HEK293 (cell line): ENCODE measurements around the gene ANKRD6.

Source experiments
- CTCF ChIA-PET: fragments of 350-600 bp; formaldehyde crosslinking; extraction: SDS; loops from one replicate; lab custom pipeline; 2021; ENCODE audit warnings: antibody characterized with exemption; lab: Yijun Ruan, JAX
- POLR2A ChIA-PET: fragments of 300-600 bp; formaldehyde crosslinking; extraction: SDS; loops from one replicate; lab custom pipeline; 2020; ENCODE audit warnings: antibody characterized with exemption, inconsistent platforms; lab: Yijun Ruan, JAX
- H3K27ac ChIP-seq: fragments of 200-500 bp; sonication (Bioruptor generic); 2 replicates; pipeline ENCODE4 v1.5.1; 2014; ENCODE audit warnings: low read depth, low read length, control low read depth, inconsistent platforms; ENCODE audit errors: extremely low read depth
- H3K36me3 ChIP-seq, 2 experiments: fragments of 200-500 bp in 1 of 2; sonication (Bioruptor generic) in 1 of 2; 1 replicate in 1 of 2; 2 replicates in 1 of 2; pipeline ENCODE4 v1.5.1; 2014 to 2017; ENCODE audit warnings: inconsistent platforms in 2 of 2, low read length in 2 of 2; ENCODE audit not compliant: control insufficient read depth in 2 of 2, insufficient read depth in 1 of 2
- H3K4me1 ChIP-seq: fragments of 200-500 bp; sonication (Bioruptor generic); 2 replicates; pipeline ENCODE4 v1.5.1; 2014; ENCODE audit warnings: mild to moderate bottlenecking, low read length, inconsistent platforms; ENCODE audit not compliant: control insufficient read depth, insufficient read depth
- H3K4me3 ChIP-seq: 2 replicates; pipeline ENCODE4 v1.5.1; 2011; ENCODE audit warnings: low read depth, mild to moderate bottlenecking, control low read depth, low read length, moderate library complexity
- H3K9me3 ChIP-seq: fragments of 200-500 bp; sonication (Bioruptor generic); 2 replicates; pipeline ENCODE4 v1.5.1; 2014; ENCODE audit warnings: low read depth, low read length, inconsistent platforms; ENCODE audit not compliant: control insufficient read depth, insufficient read depth
- ATF2 ChIP-seq: fragments of 450-650 bp; formaldehyde crosslinking; IDR thresholded peaks from 2 replicates; pipeline ENCODE4 v1.5.1; 2016; ENCODE audit warnings: missing biosample characterization, missing genetic modification characterization, low read depth
- BCL11B ChIP-seq: fragments of 450-650 bp; formaldehyde crosslinking; IDR thresholded peaks from 2 replicates; pipeline ENCODE4 v1.5.1; 2016; ENCODE audit warnings: low read depth, missing biosample characterization, missing genetic modification characterization
- HOXA7 ChIP-seq: sonication (generic); formaldehyde crosslinking; IDR thresholded peaks from 2 replicates; pipeline ENCODE4 v1.8.1; 2022; ENCODE audit warnings: missing genetic modification reagents, borderline replicate concordance
- HOXC10 ChIP-seq: sonication (generic); formaldehyde crosslinking; IDR thresholded peaks from 2 replicates; pipeline ENCODE4 v1.8.1; 2023; ENCODE audit warnings: mild to moderate bottlenecking, missing genetic modification reagents
- INSM2 ChIP-seq: fragments of 450-650 bp; formaldehyde crosslinking; IDR thresholded peaks from 2 replicates; pipeline ENCODE4 v1.5.1; 2016; ENCODE audit warnings: missing biosample characterization, missing genetic modification characterization
- KLF9 ChIP-seq: fragments of 450-650 bp; formaldehyde crosslinking; IDR thresholded peaks from 2 replicates; pipeline ENCODE4 v1.5.1; 2016; ENCODE audit warnings: missing biosample characterization, missing genetic modification characterization, low read depth
- MYNN ChIP-seq: fragments of 450-650 bp; formaldehyde crosslinking; IDR thresholded peaks from 2 replicates; pipeline ENCODE4 v1.5.1; 2016; ENCODE audit warnings: missing biosample characterization, missing genetic modification characterization, borderline replicate concordance
- ZBTB20 ChIP-seq: fragments of 450-650 bp; formaldehyde crosslinking; IDR thresholded peaks from 2 replicates; pipeline ENCODE4 v1.5.1; 2016; ENCODE audit warnings: missing biosample characterization, missing genetic modification characterization
- ZNF112 ChIP-seq: fragments of 450-650 bp; formaldehyde crosslinking; IDR thresholded peaks from 2 replicates; pipeline ENCODE4 v1.5.0; 2017; ENCODE audit warnings: missing biosample characterization, missing genetic modification characterization
- ZNF157 ChIP-seq: fragments of 450-650 bp; formaldehyde crosslinking; IDR thresholded peaks from 2 replicates; pipeline ENCODE4 v1.5.1; 2016; ENCODE audit warnings: missing biosample characterization, missing genetic modification characterization
- ZNF174 ChIP-seq: fragments of 450-650 bp; formaldehyde crosslinking; IDR thresholded peaks from 2 replicates; pipeline ENCODE4 v1.5.0; 2017; ENCODE audit warnings: missing biosample characterization, mild to moderate bottlenecking, missing genetic modification characterization
- ZNF248 ChIP-seq: fragments of 450-650 bp; formaldehyde crosslinking; IDR thresholded peaks from 2 replicates; pipeline ENCODE4 v1.5.1; 2017; ENCODE audit warnings: missing biosample characterization, missing genetic modification characterization
- ZNF354C ChIP-seq: fragments of 450-650 bp; formaldehyde crosslinking; IDR thresholded peaks from 2 replicates; pipeline ENCODE4 v1.5.1; 2016; ENCODE audit warnings: missing biosample characterization, missing genetic modification characterization, low read depth, borderline replicate concordance
- ZNF398 ChIP-seq: fragments of 450-650 bp; formaldehyde crosslinking; IDR thresholded peaks from 2 replicates; pipeline ENCODE4 v1.5.1; 2017; ENCODE audit warnings: missing biosample characterization, missing genetic modification characterization
- ZNF580 ChIP-seq: fragments of 450-650 bp; formaldehyde crosslinking; IDR thresholded peaks from 2 replicates; pipeline ENCODE4 v1.5.1; 2016; ENCODE audit warnings: missing biosample characterization, missing genetic modification characterization
- ZNF610 ChIP-seq: fragments of 450-650 bp; formaldehyde crosslinking; IDR thresholded peaks from 2 replicates; pipeline ENCODE4 v1.5.1; 2016; ENCODE audit warnings: missing biosample characterization, missing genetic modification characterization, borderline replicate concordance
- ZNF623 ChIP-seq: fragments of 450-650 bp; formaldehyde crosslinking; IDR thresholded peaks from 2 replicates; pipeline ENCODE4 v1.5.1; 2016; ENCODE audit warnings: missing biosample characterization, missing genetic modification characterization
- TF ChIP-seq, protein P1 (sequence below): fragments of 450-650 bp; formaldehyde crosslinking; IDR thresholded peaks from 2 replicates; pipeline ENCODE4 v1.5.1; 2016; ENCODE audit warnings: missing biosample characterization, missing genetic modification characterization
- TF ChIP-seq, protein P2 (sequence below): fragments of 450-650 bp; formaldehyde crosslinking; IDR thresholded peaks from 2 replicates; pipeline ENCODE4 v1.5.1; 2016; ENCODE audit warnings: missing biosample characterization, missing genetic modification characterization, borderline replicate concordance
- TF ChIP-seq, protein P3 (sequence below): fragments of 450-650 bp; formaldehyde crosslinking; IDR thresholded peaks from 2 replicates; pipeline ENCODE4 v1.5.1; 2016; ENCODE audit warnings: missing biosample characterization, missing genetic modification characterization

The ANKRD6 gene

GRCh38 chr6:89618026-89618425, 185.1 kb downstream of the ANKRD6 start:
- POLR2A ChIA-PET, result no interaction called here
- H3K4me1 ChIP-seq, result no peaks in the 10 kb centered on the region
- H3K27ac ChIP-seq, result no peak overlapping the region
- no peaks in the 10 kb centered on the region for H3K9me3 ChIP-seq
- no peak overlapping the region for H3K4me3 ChIP-seq
- peaks cover 0 to 37% of the 10 kb centered on the region in 2 experiments; a peak in 2 of 3 replicates for H3K36me3 ChIP-seq
- TF ChIP-seq BCL11B (tag by site-specific recombination) (no peak), MYNN (tag by site-specific recombination) (no peak), ZNF157 (tag by site-specific recombination) (no peak), INSM2 (tag by site-specific recombination) (no peak), HOXC10 (CRISPR knock-in tag) (no peak), ZNF580 (tag by site-specific recombination) (no peak), KLF9 (tag by site-specific recombination) (no peak), ZNF248 (tag by site-specific recombination) (no peak), ZNF623 (no peak), ZNF112 (tag by site-specific recombination) (no peak)
- TF ChIP-seq, all 188 proteins: peak for 0
- CTCF ChIA-PET, result interaction anchor here (1.9 kb wide), 1 partner anchor 9 kb away, joined by 8 read pairs; no protein-coding TSS in a partner anchor

GRCh38 chr6:89619567-89619966, 186.6 kb downstream of the ANKRD6 start:
- Histone ChIP-seq H3K27ac (no peak overlapping the region), H3K4me1 (no peaks in the 10 kb centered on the region), H3K9me3 (no peaks in the 10 kb centered on the region), H3K36me3 (peaks cover 5 to 47% of the 10 kb centered on the region in 2 experiments), H3K4me3 (no peak overlapping the region)
- ChIA-PET CTCF (interaction anchor here (2.6 kb wide), 1 partner anchor 9 kb away, joined by 12 read pairs; no protein-coding TSS in a partner anchor), POLR2A (no interaction called here)
- TF ChIP-seq, protein P1, sequence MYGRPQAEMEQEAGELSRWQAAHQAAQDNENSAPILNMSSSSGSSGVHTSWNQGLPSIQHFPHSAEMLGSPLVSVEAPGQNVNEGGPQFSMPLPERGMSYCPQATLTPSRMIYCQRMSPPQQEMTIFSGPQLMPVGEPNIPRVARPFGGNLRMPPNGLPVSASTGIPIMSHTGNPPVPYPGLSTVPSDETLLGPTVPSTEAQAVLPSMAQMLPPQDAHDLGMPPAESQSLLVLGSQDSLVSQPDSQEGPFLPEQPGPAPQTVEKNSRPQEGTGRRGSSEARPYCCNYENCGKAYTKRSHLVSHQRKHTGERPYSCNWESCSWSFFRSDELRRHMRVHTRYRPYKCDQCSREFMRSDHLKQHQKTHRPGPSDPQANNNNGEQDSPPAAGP, result no peak
- TF ChIP-seq KLF9 (tag by site-specific recombination) (no peak), ZNF354C (no peak), ZBTB20 (tag by site-specific recombination) (no peak), ATF2 (tag by site-specific recombination) (no peak), ZNF610 (tag by site-specific recombination) (no peak), ZNF398 (tag by site-specific recombination) (no peak), ZNF174 (tag by site-specific recombination) (no peak), HOXA7 (no peak)
- TF ChIP-seq, protein P2, sequence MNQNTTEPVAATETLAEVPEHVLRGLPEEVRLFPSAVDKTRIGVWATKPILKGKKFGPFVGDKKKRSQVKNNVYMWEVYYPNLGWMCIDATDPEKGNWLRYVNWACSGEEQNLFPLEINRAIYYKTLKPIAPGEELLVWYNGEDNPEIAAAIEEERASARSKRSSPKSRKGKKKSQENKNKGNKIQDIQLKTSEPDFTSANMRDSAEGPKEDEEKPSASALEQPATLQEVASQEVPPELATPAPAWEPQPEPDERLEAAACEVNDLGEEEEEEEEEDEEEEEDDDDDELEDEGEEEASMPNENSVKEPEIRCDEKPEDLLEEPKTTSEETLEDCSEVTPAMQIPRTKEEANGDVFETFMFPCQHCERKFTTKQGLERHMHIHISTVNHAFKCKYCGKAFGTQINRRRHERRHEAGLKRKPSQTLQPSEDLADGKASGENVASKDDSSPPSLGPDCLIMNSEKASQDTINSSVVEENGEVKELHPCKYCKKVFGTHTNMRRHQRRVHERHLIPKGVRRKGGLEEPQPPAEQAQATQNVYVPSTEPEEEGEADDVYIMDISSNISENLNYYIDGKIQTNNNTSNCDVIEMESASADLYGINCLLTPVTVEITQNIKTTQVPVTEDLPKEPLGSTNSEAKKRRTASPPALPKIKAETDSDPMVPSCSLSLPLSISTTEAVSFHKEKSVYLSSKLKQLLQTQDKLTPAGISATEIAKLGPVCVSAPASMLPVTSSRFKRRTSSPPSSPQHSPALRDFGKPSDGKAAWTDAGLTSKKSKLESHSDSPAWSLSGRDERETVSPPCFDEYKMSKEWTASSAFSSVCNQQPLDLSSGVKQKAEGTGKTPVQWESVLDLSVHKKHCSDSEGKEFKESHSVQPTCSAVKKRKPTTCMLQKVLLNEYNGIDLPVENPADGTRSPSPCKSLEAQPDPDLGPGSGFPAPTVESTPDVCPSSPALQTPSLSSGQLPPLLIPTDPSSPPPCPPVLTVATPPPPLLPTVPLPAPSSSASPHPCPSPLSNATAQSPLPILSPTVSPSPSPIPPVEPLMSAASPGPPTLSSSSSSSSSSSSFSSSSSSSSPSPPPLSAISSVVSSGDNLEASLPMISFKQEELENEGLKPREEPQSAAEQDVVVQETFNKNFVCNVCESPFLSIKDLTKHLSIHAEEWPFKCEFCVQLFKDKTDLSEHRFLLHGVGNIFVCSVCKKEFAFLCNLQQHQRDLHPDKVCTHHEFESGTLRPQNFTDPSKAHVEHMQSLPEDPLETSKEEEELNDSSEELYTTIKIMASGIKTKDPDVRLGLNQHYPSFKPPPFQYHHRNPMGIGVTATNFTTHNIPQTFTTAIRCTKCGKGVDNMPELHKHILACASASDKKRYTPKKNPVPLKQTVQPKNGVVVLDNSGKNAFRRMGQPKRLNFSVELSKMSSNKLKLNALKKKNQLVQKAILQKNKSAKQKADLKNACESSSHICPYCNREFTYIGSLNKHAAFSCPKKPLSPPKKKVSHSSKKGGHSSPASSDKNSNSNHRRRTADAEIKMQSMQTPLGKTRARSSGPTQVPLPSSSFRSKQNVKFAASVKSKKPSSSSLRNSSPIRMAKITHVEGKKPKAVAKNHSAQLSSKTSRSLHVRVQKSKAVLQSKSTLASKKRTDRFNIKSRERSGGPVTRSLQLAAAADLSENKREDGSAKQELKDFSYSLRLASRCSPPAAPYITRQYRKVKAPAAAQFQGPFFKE (tag by site-specific recombination), result no peak
- TF ChIP-seq, protein P3, sequence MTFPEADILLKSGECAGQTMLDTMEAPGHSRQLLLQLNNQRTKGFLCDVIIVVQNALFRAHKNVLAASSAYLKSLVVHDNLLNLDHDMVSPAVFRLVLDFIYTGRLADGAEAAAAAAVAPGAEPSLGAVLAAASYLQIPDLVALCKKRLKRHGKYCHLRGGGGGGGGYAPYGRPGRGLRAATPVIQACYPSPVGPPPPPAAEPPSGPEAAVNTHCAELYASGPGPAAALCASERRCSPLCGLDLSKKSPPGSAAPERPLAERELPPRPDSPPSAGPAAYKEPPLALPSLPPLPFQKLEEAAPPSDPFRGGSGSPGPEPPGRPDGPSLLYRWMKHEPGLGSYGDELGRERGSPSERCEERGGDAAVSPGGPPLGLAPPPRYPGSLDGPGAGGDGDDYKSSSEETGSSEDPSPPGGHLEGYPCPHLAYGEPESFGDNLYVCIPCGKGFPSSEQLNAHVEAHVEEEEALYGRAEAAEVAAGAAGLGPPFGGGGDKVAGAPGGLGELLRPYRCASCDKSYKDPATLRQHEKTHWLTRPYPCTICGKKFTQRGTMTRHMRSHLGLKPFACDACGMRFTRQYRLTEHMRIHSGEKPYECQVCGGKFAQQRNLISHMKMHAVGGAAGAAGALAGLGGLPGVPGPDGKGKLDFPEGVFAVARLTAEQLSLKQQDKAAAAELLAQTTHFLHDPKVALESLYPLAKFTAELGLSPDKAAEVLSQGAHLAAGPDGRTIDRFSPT (tag by site-specific recombination), result no peak
